GM12872 (cell line): ENCODE data around the gene CD47.

Experiments used
- TF ChIP-seq, protein P1 (sequence below): IDR thresholded peaks from 3 replicates; pipeline ENCODE4 v1.5.1; 2011; ENCODE audit warnings: low read depth, mild to moderate bottlenecking, low read length, moderate library complexity; ENCODE audit not compliant: insufficient read depth

The CD47 gene

GRCh38 chr3:108008106-108008505, 82.7 kb downstream of the CD47 start:
- TF ChIP-seq, protein P1, sequence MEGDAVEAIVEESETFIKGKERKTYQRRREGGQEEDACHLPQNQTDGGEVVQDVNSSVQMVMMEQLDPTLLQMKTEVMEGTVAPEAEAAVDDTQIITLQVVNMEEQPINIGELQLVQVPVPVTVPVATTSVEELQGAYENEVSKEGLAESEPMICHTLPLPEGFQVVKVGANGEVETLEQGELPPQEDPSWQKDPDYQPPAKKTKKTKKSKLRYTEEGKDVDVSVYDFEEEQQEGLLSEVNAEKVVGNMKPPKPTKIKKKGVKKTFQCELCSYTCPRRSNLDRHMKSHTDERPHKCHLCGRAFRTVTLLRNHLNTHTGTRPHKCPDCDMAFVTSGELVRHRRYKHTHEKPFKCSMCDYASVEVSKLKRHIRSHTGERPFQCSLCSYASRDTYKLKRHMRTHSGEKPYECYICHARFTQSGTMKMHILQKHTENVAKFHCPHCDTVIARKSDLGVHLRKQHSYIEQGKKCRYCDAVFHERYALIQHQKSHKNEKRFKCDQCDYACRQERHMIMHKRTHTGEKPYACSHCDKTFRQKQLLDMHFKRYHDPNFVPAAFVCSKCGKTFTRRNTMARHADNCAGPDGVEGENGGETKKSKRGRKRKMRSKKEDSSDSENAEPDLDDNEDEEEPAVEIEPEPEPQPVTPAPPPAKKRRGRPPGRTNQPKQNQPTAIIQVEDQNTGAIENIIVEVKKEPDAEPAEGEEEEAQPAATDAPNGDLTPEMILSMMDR, result no peak

DNA sequence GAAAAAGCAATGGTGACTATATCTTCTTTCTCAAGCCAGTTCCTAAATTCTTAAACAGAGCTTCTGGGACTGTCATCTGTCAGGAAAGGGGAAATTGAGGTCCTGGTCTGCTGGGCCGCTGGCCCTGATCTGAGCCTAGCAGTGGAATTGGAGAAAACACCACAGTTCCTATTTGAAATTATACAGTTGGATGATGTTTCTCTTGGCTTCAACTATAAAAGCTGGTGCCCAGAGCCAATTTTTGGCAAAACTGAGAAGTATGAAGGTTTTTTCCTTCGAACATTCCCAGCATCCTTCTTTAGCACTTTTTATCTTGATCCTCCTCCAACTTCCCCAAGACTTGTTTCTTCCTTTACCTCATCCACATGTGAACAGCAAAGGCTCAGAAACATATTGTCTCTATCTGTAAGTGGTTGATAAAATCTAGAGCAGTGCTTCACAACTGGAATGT, 83.9 kb downstream of the CD47 start:
- TF ChIP-seq, protein P1, result no peak

GRCh38 chr3:108006077-108006771, 84.6 kb downstream of the CD47 start:
- TF ChIP-seq, protein P1, result no peak

DNA sequence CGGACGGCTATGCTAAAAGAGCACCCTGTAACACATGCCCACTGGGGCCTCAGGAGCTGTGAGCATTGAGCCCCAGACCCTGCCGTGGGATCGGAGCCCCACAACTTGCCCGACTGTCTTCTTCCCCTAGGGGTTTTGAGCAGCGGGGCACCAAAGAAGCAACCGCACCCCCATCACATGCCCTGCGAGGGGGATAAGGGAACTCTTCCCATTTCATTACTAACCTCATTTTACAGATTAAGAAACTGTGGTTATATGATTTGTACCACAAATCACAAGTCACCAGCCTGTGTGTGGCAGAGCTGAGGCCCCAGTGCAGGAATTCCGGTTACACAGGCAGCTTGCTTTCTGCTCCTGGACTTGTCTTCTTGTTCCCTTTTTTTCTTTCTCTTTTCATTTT, 86.2 kb downstream of the CD47 start:
- TF ChIP-seq, protein P1, result no peak

DNA sequence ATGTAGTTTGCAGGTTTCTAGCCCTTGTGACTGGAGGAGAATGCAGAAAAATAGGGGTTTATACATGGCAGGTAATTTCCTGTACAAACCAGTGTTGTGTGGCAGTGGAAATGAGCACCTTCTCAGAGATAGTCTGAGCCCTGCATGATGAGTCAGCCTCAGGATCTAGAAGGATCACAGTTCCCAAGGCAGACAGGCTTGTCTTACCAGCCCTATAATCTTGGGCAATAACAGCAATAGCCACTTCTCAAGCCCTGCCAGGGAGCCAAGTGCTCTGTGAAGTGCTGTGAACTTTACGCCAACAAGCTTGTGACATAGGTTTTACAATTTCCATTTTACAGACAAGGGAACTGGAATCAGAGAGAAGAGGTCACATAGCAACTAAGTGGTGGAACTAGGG, 89.4 kb downstream of the CD47 start:
- TF ChIP-seq, protein P1, result no peak

- TF ChIP-seq, protein P1, result no peak
Measured at GRCh38 chr3:107999215-107999775, 91.5 kb downstream of the CD47 start.

- TF ChIP-seq, protein P1, result no peak
Measured at GRCh38 chr3:107997671-107998070, 93.2 kb downstream of the CD47 start.
